Measurements from ENCODE around the gene CHD9.

- TF ChIP-seq CTCF (IDR thresholded peaks at IDR 0.05) (no peak), REST (IDR thresholded peaks at IDR 0.05; ENCODE audit: insufficient read depth in 1 of 2, low read depth in 2 of 2, low read length in 1 of 2) (no peak), POLR2AphosphoS5 (IDR thresholded peaks at IDR 0.05; ENCODE audit: low read depth, low read length) (no peak)
Observed at GRCh38 chr16:53234836-53235235, 180.0 kb downstream of the CHD9 start.
